ENCODE results near the gene ZNF804A.

DNA sequence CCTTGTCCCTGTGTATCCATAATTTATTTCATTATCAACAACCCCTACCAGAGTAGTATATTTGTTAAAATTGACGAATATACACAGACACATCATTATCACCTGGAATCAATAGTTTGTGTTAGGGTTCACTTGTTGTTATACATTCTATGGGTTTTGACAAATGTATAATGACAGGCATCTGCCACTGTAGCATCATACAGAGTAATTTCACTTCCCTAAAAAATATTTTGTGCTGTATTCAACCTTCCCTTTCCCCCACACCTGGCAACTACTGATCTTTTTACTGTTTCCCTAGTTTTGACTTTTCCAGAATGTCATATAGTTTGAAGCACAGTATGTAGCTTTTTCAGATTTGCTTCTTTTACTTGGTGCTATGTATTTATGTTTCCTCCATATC is 132.0 kb downstream of the ZNF804A start:
- TF ChIP-seq, protein P1, sequence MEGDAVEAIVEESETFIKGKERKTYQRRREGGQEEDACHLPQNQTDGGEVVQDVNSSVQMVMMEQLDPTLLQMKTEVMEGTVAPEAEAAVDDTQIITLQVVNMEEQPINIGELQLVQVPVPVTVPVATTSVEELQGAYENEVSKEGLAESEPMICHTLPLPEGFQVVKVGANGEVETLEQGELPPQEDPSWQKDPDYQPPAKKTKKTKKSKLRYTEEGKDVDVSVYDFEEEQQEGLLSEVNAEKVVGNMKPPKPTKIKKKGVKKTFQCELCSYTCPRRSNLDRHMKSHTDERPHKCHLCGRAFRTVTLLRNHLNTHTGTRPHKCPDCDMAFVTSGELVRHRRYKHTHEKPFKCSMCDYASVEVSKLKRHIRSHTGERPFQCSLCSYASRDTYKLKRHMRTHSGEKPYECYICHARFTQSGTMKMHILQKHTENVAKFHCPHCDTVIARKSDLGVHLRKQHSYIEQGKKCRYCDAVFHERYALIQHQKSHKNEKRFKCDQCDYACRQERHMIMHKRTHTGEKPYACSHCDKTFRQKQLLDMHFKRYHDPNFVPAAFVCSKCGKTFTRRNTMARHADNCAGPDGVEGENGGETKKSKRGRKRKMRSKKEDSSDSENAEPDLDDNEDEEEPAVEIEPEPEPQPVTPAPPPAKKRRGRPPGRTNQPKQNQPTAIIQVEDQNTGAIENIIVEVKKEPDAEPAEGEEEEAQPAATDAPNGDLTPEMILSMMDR (IDR thresholded peaks at IDR 0.05) = no peak
- TF ChIP-seq POLR2A (IDR thresholded peaks at IDR 0.05) = no peak
